HEK293 (cell line): Measurements from ENCODE around the gene MICU1.

Source experiments
- ZNF2 ChIP-seq: fragments of 450-650 bp; formaldehyde crosslinking; IDR thresholded peaks from 2 replicates; pipeline ENCODE4 v1.5.1; 2016; ENCODE audit warnings: missing biosample characterization, missing genetic modification characterization
- ZNF37A ChIP-seq: fragments of 450-650 bp; IDR thresholded peaks from 2 replicates; pipeline ENCODE4 v1.5.1; 2018; ENCODE audit warnings: missing biosample characterization, missing genetic modification characterization
- ZNF707 ChIP-seq: fragments of 450-650 bp; formaldehyde crosslinking; IDR thresholded peaks from 2 replicates; pipeline ENCODE4 v1.5.1; 2016; ENCODE audit warnings: missing biosample characterization, missing genetic modification characterization
- TF ChIP-seq, protein P1 (sequence below): fragments of 450-650 bp; formaldehyde crosslinking; IDR thresholded peaks from 2 replicates; pipeline ENCODE4 v1.5.1; 2016; ENCODE audit warnings: missing biosample characterization, missing genetic modification characterization
- TF ChIP-seq, protein P2 (sequence below): fragments of 450-650 bp; formaldehyde crosslinking; conservative IDR thresholded peaks from 2 replicates; pipeline ENCODE4 v1.5.1; 2016; ENCODE audit warnings: low read depth, missing biosample characterization, missing genetic modification characterization
- TF ChIP-seq, protein P3 (sequence below): fragments of 450-650 bp; formaldehyde crosslinking; IDR thresholded peaks from 2 replicates; pipeline ENCODE4 v1.5.1; 2016; ENCODE audit warnings: missing biosample characterization, missing genetic modification characterization
- TF ChIP-seq, protein P4 (sequence below): fragments of 450-650 bp; formaldehyde crosslinking; IDR thresholded peaks from 2 replicates; pipeline ENCODE4 v1.5.1; 2016; ENCODE audit warnings: missing biosample characterization, missing genetic modification characterization, low read depth

DNA sequence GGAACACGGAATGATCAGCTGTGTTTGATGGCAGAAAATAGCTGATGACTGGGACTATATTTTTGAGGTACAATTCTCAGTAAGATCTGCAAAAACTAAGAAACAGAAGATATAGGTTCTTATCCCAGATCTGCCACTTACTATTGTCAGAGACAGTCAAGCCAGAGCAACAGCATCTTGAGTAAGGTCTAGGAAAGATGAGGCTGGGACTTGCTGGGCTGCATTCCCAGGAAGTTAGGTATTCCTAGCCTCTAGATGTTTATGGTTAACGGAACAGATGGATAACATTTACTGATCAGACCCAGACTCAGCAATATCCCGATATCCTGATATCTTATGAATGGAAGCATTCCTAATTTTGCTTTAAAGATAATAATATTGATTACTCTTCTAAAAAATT, 202.5 kb downstream of the MICU1 start:
- TF ChIP-seq ZNF707 (no peak), ZNF2 (tag by site-specific recombination) (no peak), ZNF37A (tag by site-specific recombination) (no peak)
- TF ChIP-seq, protein P1, sequence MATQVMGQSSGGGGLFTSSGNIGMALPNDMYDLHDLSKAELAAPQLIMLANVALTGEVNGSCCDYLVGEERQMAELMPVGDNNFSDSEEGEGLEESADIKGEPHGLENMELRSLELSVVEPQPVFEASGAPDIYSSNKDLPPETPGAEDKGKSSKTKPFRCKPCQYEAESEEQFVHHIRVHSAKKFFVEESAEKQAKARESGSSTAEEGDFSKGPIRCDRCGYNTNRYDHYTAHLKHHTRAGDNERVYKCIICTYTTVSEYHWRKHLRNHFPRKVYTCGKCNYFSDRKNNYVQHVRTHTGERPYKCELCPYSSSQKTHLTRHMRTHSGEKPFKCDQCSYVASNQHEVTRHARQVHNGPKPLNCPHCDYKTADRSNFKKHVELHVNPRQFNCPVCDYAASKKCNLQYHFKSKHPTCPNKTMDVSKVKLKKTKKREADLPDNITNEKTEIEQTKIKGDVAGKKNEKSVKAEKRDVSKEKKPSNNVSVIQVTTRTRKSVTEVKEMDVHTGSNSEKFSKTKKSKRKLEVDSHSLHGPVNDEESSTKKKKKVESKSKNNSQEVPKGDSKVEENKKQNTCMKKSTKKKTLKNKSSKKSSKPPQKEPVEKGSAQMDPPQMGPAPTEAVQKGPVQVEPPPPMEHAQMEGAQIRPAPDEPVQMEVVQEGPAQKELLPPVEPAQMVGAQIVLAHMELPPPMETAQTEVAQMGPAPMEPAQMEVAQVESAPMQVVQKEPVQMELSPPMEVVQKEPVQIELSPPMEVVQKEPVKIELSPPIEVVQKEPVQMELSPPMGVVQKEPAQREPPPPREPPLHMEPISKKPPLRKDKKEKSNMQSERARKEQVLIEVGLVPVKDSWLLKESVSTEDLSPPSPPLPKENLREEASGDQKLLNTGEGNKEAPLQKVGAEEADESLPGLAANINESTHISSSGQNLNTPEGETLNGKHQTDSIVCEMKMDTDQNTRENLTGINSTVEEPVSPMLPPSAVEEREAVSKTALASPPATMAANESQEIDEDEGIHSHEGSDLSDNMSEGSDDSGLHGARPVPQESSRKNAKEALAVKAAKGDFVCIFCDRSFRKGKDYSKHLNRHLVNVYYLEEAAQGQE (tag by site-specific recombination): no peak
- TF ChIP-seq, protein P2, sequence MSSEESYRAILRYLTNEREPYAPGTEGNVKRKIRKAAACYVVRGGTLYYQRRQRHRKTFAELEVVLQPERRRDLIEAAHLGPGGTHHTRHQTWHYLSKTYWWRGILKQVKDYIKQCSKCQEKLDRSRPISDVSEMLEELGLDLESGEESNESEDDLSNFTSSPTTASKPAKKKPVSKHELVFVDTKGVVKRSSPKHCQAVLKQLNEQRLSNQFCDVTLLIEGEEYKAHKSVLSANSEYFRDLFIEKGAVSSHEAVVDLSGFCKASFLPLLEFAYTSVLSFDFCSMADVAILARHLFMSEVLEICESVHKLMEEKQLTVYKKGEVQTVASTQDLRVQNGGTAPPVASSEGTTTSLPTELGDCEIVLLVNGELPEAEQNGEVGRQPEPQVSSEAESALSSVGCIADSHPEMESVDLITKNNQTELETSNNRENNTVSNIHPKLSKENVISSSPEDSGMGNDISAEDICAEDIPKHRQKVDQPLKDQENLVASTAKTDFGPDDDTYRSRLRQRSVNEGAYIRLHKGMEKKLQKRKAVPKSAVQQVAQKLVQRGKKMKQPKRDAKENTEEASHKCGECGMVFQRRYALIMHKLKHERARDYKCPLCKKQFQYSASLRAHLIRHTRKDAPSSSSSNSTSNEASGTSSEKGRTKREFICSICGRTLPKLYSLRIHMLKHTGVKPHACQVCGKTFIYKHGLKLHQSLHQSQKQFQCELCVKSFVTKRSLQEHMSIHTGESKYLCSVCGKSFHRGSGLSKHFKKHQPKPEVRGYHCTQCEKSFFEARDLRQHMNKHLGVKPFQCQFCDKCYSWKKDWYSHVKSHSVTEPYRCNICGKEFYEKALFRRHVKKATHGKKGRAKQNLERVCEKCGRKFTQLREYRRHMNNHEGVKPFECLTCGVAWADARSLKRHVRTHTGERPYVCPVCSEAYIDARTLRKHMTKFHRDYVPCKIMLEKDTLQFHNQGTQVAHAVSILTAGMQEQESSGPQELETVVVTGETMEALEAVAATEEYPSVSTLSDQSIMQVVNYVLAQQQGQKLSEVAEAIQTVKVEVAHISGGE: no peak
- TF ChIP-seq, protein P3, sequence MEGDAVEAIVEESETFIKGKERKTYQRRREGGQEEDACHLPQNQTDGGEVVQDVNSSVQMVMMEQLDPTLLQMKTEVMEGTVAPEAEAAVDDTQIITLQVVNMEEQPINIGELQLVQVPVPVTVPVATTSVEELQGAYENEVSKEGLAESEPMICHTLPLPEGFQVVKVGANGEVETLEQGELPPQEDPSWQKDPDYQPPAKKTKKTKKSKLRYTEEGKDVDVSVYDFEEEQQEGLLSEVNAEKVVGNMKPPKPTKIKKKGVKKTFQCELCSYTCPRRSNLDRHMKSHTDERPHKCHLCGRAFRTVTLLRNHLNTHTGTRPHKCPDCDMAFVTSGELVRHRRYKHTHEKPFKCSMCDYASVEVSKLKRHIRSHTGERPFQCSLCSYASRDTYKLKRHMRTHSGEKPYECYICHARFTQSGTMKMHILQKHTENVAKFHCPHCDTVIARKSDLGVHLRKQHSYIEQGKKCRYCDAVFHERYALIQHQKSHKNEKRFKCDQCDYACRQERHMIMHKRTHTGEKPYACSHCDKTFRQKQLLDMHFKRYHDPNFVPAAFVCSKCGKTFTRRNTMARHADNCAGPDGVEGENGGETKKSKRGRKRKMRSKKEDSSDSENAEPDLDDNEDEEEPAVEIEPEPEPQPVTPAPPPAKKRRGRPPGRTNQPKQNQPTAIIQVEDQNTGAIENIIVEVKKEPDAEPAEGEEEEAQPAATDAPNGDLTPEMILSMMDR (tag by site-specific recombination): no peak
- TF ChIP-seq, protein P4, sequence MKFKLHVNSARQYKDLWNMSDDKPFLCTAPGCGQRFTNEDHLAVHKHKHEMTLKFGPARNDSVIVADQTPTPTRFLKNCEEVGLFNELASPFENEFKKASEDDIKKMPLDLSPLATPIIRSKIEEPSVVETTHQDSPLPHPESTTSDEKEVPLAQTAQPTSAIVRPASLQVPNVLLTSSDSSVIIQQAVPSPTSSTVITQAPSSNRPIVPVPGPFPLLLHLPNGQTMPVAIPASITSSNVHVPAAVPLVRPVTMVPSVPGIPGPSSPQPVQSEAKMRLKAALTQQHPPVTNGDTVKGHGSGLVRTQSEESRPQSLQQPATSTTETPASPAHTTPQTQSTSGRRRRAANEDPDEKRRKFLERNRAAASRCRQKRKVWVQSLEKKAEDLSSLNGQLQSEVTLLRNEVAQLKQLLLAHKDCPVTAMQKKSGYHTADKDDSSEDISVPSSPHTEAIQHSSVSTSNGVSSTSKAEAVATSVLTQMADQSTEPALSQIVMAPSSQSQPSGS (tag by site-specific recombination): no peak
